Thyroid gland (tissue), 4 donors: ENCODE results near the gene ESD. TPM values are rescaled to one million over a fixed set of nuclear protein-coding genes. Genes with fewer than 3 reads are reported as not detected.
"Not testable (repeated sequence)": the region's sequence is repeated elsewhere in the genome, so short reads cannot be mapped to it uniquely, and the experiment has no call there.

Source experiments
- DNase-seq, 2 donors: peaks; one replicate each; pipeline ENCODE4 v3.0.0-alpha.2; 2019
- H3K27ac ChIP-seq, 3 donors: fragments of 200-600 bp; sonication (generic); 1 replicate in 2 of 3; 2 replicates in 1 of 3; pipeline ENCODE4 v1.5.1; 2016 to 2019; ENCODE audit warnings: mild to moderate bottlenecking in 1 of 3, moderate library complexity in 1 of 3
- H3K27me3 ChIP-seq: fragments of 200-600 bp; sonication (generic); one replicate; pipeline ENCODE4 v1.5.1; 2019
- H3K36me3 ChIP-seq, 2 donors: fragments of 200-600 bp; sonication (generic); one replicate each; pipeline ENCODE4 v1.5.1; 2016 to 2019
- H3K4me1 ChIP-seq, 2 donors: fragments of 200-600 bp; sonication (generic); one replicate each; pipeline ENCODE4 v1.5.1; 2017 to 2019
- H3K4me3 ChIP-seq, 3 donors: fragments of 200-600 bp; sonication (generic); replicated peaks in 1 of 3; 1 replicate in 2 of 3; 2 replicates in 1 of 3; pipeline ENCODE4 v1.5.1; 2016; ENCODE audit warnings: mild to moderate bottlenecking in 1 of 3
- H3K9me3 ChIP-seq: fragments of 200-600 bp; sonication (generic); one replicate; pipeline ENCODE4 v1.5.1; 2017
- POLR2A ChIP-seq, 2 donors: fragments of 450-650 bp; IDR thresholded peaks; one replicate each; pipeline ENCODE4 v1.6.1; 2017; ENCODE audit warnings: antibody characterized with exemption in 2 of 2, mild to moderate bottlenecking in 2 of 2, moderate library complexity in 1 of 2
- WGBS, 2 donors: methylation state at CpG; one replicate each; pipeline ENCODE4 v1.1.5; 2017; 5-methylcytosine and 5-hydroxymethylcytosine counted together
- intact Hi-C: fragments of 100-400 bp; cut with DNase I; formaldehyde crosslinking; loops from one replicate; pipeline ENCODE4 v1.15.1; 2023
- total RNA-seq, 4 donors: library from RNA; depleted of rRNA; stranded (reverse); fragments of >200 nt; gene quantifications; one replicate each; pipeline ENCODE4 v1.2.3, GENCODE V29; 2016
- TF ChIP-seq, protein P1 (sequence below), 6 experiments: fragments of 200-600 bp in 3 of 6; fragments of 450-650 bp in 3 of 6; sonication (generic) in 3 of 6; IDR thresholded peaks; one replicate each; pipeline ENCODE4 v1.5.1; 2016 to 2019; ENCODE audit warnings: antibody characterized with exemption in 6 of 6, mild to moderate bottlenecking in 2 of 6, inconsistent platforms in 1 of 6, moderate library complexity in 1 of 6

ESD gene
- total RNA-seq, 4 donors from 2014 or later, result 142 to 177 (median 158) TPM

DNA sequence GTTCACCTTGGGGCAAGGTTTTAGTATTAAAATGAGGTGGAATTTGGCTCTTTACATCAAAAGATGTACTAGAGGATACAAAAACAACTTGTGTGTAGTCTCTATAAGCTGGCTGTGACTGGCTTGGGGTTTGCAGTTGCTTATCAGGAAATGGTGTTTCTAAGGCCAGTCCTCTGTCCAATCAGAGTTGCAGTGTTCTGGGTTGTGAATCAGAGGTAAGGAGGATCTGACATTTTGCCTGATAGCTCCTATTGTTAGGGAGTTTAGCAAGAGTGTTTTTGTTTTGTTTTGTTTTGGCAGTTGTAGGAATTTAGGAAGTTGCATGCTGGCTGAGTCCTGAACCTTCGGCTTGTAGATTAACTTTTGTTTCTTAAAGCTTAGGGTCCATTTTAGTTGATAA lies 20.1 kb upstream of the ESD start:
- no peak overlapping the region for H3K27ac ChIP-seq
- H3K4me3 ChIP-seq, result no peak overlapping the region
- intact Hi-C loops, result no loop called here
- no peaks in the 10 kb centered on the region for H3K27me3 ChIP-seq
- H3K9me3 ChIP-seq, result no peaks in the 10 kb centered on the region
- no peaks in the 10 kb centered on the region for H3K4me1 ChIP-seq
- TF ChIP-seq POLR2A (IDR thresholded peaks at IDR 0.05), result no peak
- TF ChIP-seq, protein P1, sequence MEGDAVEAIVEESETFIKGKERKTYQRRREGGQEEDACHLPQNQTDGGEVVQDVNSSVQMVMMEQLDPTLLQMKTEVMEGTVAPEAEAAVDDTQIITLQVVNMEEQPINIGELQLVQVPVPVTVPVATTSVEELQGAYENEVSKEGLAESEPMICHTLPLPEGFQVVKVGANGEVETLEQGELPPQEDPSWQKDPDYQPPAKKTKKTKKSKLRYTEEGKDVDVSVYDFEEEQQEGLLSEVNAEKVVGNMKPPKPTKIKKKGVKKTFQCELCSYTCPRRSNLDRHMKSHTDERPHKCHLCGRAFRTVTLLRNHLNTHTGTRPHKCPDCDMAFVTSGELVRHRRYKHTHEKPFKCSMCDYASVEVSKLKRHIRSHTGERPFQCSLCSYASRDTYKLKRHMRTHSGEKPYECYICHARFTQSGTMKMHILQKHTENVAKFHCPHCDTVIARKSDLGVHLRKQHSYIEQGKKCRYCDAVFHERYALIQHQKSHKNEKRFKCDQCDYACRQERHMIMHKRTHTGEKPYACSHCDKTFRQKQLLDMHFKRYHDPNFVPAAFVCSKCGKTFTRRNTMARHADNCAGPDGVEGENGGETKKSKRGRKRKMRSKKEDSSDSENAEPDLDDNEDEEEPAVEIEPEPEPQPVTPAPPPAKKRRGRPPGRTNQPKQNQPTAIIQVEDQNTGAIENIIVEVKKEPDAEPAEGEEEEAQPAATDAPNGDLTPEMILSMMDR (IDR thresholded peaks at IDR 0.05), result no peak
- WGBS, 2 donors, result 88 to 90% methylated on average over 1 of the region's 1 CpG
- no peaks in the 10 kb centered on the region for H3K36me3 ChIP-seq
- DNase-seq, result no peak

DNA sequence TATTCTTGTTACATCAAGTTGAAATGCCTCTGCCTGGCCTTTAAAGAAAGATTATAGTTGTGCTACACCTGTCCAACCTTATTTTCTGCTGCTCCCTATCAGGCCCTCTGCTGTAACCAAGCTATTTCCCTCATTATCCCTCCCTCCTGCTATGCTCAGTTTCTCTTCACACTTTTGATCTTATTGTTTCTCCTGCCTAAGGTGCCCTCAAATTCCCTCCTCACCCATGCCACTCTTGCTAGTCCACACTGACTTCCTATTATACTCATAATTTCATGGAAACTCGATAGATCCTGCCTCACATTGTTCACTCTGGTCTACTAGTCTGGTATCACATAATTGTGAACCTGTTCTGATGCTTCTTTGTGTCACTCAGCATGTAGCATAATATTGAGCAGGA lies 19.4 kb upstream of the ESD start:
- Histone ChIP-seq H3K27ac (no peak overlapping the region), H3K4me3 (no peak overlapping the region), H3K36me3 (no peaks in the 10 kb centered on the region), H3K27me3 (no peaks in the 10 kb centered on the region), H3K9me3 (no peaks in the 10 kb centered on the region), H3K4me1 (no peaks in the 10 kb centered on the region)
- DNase-seq, result no peak
- intact Hi-C loops, result no loop called here
- no peak for TF ChIP-seq POLR2A (IDR thresholded peaks at IDR 0.05)
- TF ChIP-seq, protein P1 (IDR thresholded peaks at IDR 0.05), result no peak
- 95 to 98% methylated on average over 1 of the region's 1 CpG for WGBS, 2 donors

GRCh38 chr13:46812301-46812797 lies 15.4 kb upstream of the ESD start:
- H3K4me1 ChIP-seq, result no peaks in the 10 kb centered on the region
- no peaks in the 10 kb centered on the region for H3K9me3 ChIP-seq
- TF ChIP-seq, protein P1 (IDR thresholded peaks at IDR 0.05), result no peak
- no peak for TF ChIP-seq POLR2A (IDR thresholded peaks at IDR 0.05)
- H3K27ac ChIP-seq, result no peak overlapping the region
- no peak for DNase-seq
- no peaks in the 10 kb centered on the region for H3K36me3 ChIP-seq
- intact Hi-C loops, result no loop called here
- H3K27me3 ChIP-seq, result no peaks in the 10 kb centered on the region
- no peak overlapping the region for H3K4me3 ChIP-seq

- no peak overlapping the region for H3K4me3 ChIP-seq
- no peak for DNase-seq
- no peaks in the 10 kb centered on the region for H3K27me3 ChIP-seq
- no peak overlapping the region for H3K27ac ChIP-seq
- TF ChIP-seq, protein P1 (IDR thresholded peaks at IDR 0.05), result no peak
- no peak for TF ChIP-seq POLR2A (IDR thresholded peaks at IDR 0.05)
- intact Hi-C loops, result no loop called here
- no peaks in the 10 kb centered on the region for H3K36me3 ChIP-seq
- H3K4me1 ChIP-seq, result no peaks in the 10 kb centered on the region
- H3K9me3 ChIP-seq, result no peaks in the 10 kb centered on the region
- 88 to 92% methylated on average over 5 of the region's 5 CpGs for WGBS, 2 donors
Measured at GRCh38 chr13:46810440-46810839, 13.5 kb upstream of the ESD start.

GRCh38 chr13:46804921-46805320 lies 8.0 kb upstream of the ESD start:
- WGBS, 2 donors, result 80 to 85% methylated on average over 1 of the region's 1 CpG
- H3K36me3 ChIP-seq, H3K9me3 ChIP-seq, H3K4me1 ChIP-seq, H3K27ac ChIP-seq, DNase-seq, H3K27me3 ChIP-seq, intact Hi-C loops, H3K4me3 ChIP-seq: not testable (repeated sequence)

GRCh38 chr13:46804391-46804815 lies 7.4 kb upstream of the ESD start:
- Histone ChIP-seq H3K9me3 (no peaks in the 10 kb centered on the region), H3K27me3 (no peaks in the 10 kb centered on the region), H3K27ac (no peak overlapping the region), H3K36me3 (no peaks in the 10 kb centered on the region), H3K4me1 (no peaks in the 10 kb centered on the region), H3K4me3 (no peak overlapping the region)
- TF ChIP-seq, protein P1 (IDR thresholded peaks at IDR 0.05), result no peak
- no peak for TF ChIP-seq POLR2A (IDR thresholded peaks at IDR 0.05)
- WGBS, 2 donors, result 90 to 96% methylated on average over 3 of the region's 3 CpGs
- intact Hi-C loops, result no loop called here
- DNase-seq, result no peak
